Testis (tissue), 2 donors: ENCODE measurements around the gene PPP6C.

Experiments
- CTCF ChIP-seq, 3 experiments: fragments of 450-650 bp in 2 of 3; fragments of 200-600 bp in 1 of 3; sonication (generic) in 1 of 3; IDR thresholded peaks; one replicate each; pipeline ENCODE4 v1.5.1; 2016 to 2019; ENCODE audit warnings: antibody characterized with exemption in 3 of 3, mild to moderate bottlenecking in 2 of 3, moderate library complexity in 1 of 3
- POLR2A ChIP-seq: fragments of 450-650 bp; IDR thresholded peaks from one replicate; pipeline ENCODE4 v1.6.1; 2017; ENCODE audit warnings: antibody characterized with exemption, mild to moderate bottlenecking, moderate library complexity

GRCh38 chr9:125183054-125183453, 6.5 kb downstream of the PPP6C start:
- TF ChIP-seq CTCF (IDR thresholded peaks at IDR 0.05): no peak
- no peak for TF ChIP-seq POLR2A
